ENCODE results near the gene AGAP1. TPM values are rescaled to one million over a fixed set of nuclear protein-coding genes. Genes with fewer than 3 reads are reported as not detected.

Gene AGAP1
- total RNA-seq, 1 experiment from 2014 or later: 25.8 TPM

DNA sequence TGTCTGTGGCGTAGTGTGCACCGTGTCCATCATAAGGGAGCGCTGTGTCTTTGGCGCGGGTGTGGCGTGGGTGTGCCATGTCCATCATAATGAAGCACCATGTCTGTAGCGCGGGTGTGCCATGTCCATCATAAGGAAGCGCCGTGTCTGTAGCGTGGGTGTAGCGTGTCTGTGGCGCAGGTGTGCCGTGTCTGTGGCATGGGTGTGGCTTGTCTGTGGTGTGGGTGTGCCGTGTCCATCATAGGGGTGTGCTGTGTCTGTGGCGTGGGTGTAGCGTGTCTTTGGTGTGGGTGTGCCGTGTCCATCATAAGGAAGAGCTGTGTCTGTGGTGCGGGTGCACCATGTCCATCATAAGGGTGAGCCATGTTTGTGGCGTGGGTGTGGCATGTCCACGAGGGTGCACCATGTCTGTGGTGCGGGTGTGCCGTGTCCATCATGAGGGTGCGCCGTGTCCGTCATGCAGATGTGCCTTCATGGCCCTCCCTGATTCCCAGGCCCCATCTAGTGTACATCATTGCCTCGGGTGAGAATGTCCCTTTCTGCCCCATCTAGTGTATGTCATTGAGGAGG lies 399.4 kb downstream of the AGAP1 start:
- Histone ChIP-seq H3K18ac (ENCODE audit: insufficient read length, low read depth, low read length) (no peak overlapping the region), H2BK120ac (ENCODE audit: low read depth, low read length, poor library complexity, severe bottlenecking) (no peak overlapping the region), H2BK15ac (ENCODE audit: low read depth, low read length) (no peak overlapping the region), H3K23me2 (ENCODE audit: insufficient read length, low read depth, low read length, poor library complexity, severe bottlenecking) (no peaks in the 10 kb centered on the region), H4K5ac (ENCODE audit: insufficient read length, low read depth, low read length) (peak overlapping the region; percentile 8), H3T11ph (ENCODE audit: low read length) (no peak overlapping the region), H4K8ac (replicated peaks; ENCODE audit: insufficient read length, low read depth, low read length) (no peak overlapping the region), H2AFZ (ENCODE audit: low read length) (no peak overlapping the region), H3K4ac (ENCODE audit: low read depth, low read length) (no peak overlapping the region), H2BK5ac (ENCODE audit: insufficient read length, low read length) (no peak overlapping the region), H3K9me3 (ENCODE audit: control insufficient read depth, low read depth, low read length) (no peaks in the 10 kb centered on the region), H3K23ac (ENCODE audit: insufficient read length, low read depth, low read length) (no peak overlapping the region), H3K27me3 (ENCODE audit: insufficient read depth, low read length) (no peaks in the 10 kb centered on the region), H2BK12ac (ENCODE audit: insufficient read length, low read depth, low read length) (no peak overlapping the region), H2BK20ac (ENCODE audit: low read depth, low read length, poor library complexity, severe bottlenecking) (no peak overlapping the region), H3K56ac (ENCODE audit: insufficient read length, low read depth, low read length) (no peak overlapping the region), H3K9ac (ENCODE audit: extremely low read depth, insufficient read length, low read length) (no peak overlapping the region), H3K4me2 (ENCODE audit: insufficient read depth, insufficient read length, low read length) (no peak overlapping the region), H3K79me1 (ENCODE audit: insufficient read depth, low read depth, low read length, poor library complexity, severe bottlenecking) (no peaks in the 10 kb centered on the region), H4K20me1 (ENCODE audit: control insufficient read depth, insufficient read depth, insufficient read length) (peaks cover 3% of the 10 kb centered on the region), H3K27ac (ENCODE audit: insufficient read length, low read depth, low read length) (no peak overlapping the region), H3K14ac (ENCODE audit: insufficient read depth, low read length) (no peak overlapping the region), H3K4me1 (ENCODE audit: insufficient read depth, low read length) (no peaks in the 10 kb centered on the region), H2AK5ac (ENCODE audit: insufficient read length, low read length) (no peak overlapping the region), H3K79me2 (ENCODE audit: insufficient read depth, low read length) (no peaks in the 10 kb centered on the region), H4K91ac (ENCODE audit: insufficient read length, low read depth, low read length) (no peak overlapping the region)
- Mint-ChIP-seq H3K9me3 (no peaks in the 10 kb centered on the region), H3K4me3 (no peak overlapping the region), H3K4me1 (no peaks in the 10 kb centered on the region), H3K27me3 (ENCODE audit: low read depth) (no peaks in the 10 kb centered on the region), H3K36me3 (ENCODE audit: insufficient read depth in 1 of 3, low read depth in 3 of 3) (peaks cover 6 to 16% (median 14%) of the 10 kb centered on the region in 3 experiments), H3K27ac (peak overlapping the region in 1 of 3 experiments; percentile 5; a peak in 2 of 7 replicates)
- TF ChIP-seq, protein P1, sequence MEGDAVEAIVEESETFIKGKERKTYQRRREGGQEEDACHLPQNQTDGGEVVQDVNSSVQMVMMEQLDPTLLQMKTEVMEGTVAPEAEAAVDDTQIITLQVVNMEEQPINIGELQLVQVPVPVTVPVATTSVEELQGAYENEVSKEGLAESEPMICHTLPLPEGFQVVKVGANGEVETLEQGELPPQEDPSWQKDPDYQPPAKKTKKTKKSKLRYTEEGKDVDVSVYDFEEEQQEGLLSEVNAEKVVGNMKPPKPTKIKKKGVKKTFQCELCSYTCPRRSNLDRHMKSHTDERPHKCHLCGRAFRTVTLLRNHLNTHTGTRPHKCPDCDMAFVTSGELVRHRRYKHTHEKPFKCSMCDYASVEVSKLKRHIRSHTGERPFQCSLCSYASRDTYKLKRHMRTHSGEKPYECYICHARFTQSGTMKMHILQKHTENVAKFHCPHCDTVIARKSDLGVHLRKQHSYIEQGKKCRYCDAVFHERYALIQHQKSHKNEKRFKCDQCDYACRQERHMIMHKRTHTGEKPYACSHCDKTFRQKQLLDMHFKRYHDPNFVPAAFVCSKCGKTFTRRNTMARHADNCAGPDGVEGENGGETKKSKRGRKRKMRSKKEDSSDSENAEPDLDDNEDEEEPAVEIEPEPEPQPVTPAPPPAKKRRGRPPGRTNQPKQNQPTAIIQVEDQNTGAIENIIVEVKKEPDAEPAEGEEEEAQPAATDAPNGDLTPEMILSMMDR (conservative IDR thresholded peaks at IDR 0.05): no peak
- WGBS (ENCODE audit: extremely low coverage, insufficient read length, low lambda C conversion rate): no CpG with 5 or more reads among the region's 27 CpGs
- no peak for DNase-seq

Data from H9 (cell line).